WERI-Rb-1 (cell line): ENCODE data around the gene NRF1.
A peak's percentile ranks its signal among the peaks of the same experiment; 100 is the strongest.

Source experiments
- DNase-seq: peaks from one replicate; pipeline ENCODE4 v3.0.0-alpha.2; 2020
- H3K27ac ChIP-seq: fragments of 250-450 bp; sonication (Bioruptor Pico); 2 replicates; pipeline ENCODE4 v1.5.1; 2020; ENCODE audit warnings: mild to moderate bottlenecking, moderate library complexity
- H3K27me3 ChIP-seq: fragments of 250-450 bp; sonication (Bioruptor Pico); 2 replicates; pipeline ENCODE4 v1.5.1; 2021; ENCODE audit warnings: mild to moderate bottlenecking, low read depth, moderate library complexity; ENCODE audit not compliant: insufficient read depth, severe bottlenecking
- H3K36me3 ChIP-seq: fragments of 250-450 bp; sonication (Bioruptor Pico); 2 replicates; pipeline ENCODE4 v1.5.1; 2020; ENCODE audit warnings: mild to moderate bottlenecking, moderate library complexity
- H3K4me3 ChIP-seq: 2 replicates; pipeline ENCODE4 v1.5.1; 2011; ENCODE audit warnings: low read depth, mild to moderate bottlenecking, control low read depth, low read length
- H3K9me3 ChIP-seq: fragments of 250-450 bp; sonication (Bioruptor Pico); 2 replicates; pipeline ENCODE4 v1.5.1; 2021; ENCODE audit warnings: mild to moderate bottlenecking, moderate library complexity; ENCODE audit not compliant: severe bottlenecking
- CTCF ChIP-seq: IDR thresholded peaks from 2 replicates; pipeline ENCODE4 v1.5.1; 2011; ENCODE audit warnings: low read depth, mild to moderate bottlenecking, control low read depth, inconsistent platforms, low read length

The NRF1 gene

GRCh38 chr7:129604713-129605437 lies 6.6 kb upstream of the NRF1 start:
- DNase-seq = no peak
- Histone ChIP-seq H3K36me3 (peaks cover 16% of the 10 kb centered on the region), H3K4me3 (no peak overlapping the region), H3K27me3 (no peaks in the 10 kb centered on the region), H3K27ac (no peak overlapping the region), H3K9me3 (no peaks in the 10 kb centered on the region)
- no peak for TF ChIP-seq CTCF

- peaks cover 22% of the 10 kb centered on the region for H3K36me3 ChIP-seq
- no peak for TF ChIP-seq CTCF
- H3K27me3 ChIP-seq = no peaks in the 10 kb centered on the region
- no peaks in the 10 kb centered on the region for H3K9me3 ChIP-seq
- DNase-seq = no peak
- no peak overlapping the region for H3K27ac ChIP-seq
- no peak overlapping the region for H3K4me3 ChIP-seq
These were observed 5.4 kb upstream of the NRF1 start for GRCh38 chr7:129605960-129606614.

- TF ChIP-seq CTCF = no peak
- Histone ChIP-seq H3K27ac (no peak overlapping the region), H3K9me3 (no peaks in the 10 kb centered on the region), H3K27me3 (no peaks in the 10 kb centered on the region), H3K4me3 (no peak overlapping the region), H3K36me3 (peaks cover 25% of the 10 kb centered on the region)
- no peak for DNase-seq
These were observed 4.7 kb upstream of the NRF1 start for GRCh38 chr7:129606803-129607202.

- DNase-seq = peak; percentile 55
- no peaks in the 10 kb centered on the region for H3K9me3 ChIP-seq
- H3K36me3 ChIP-seq = peaks cover 25% of the 10 kb centered on the region
- TF ChIP-seq CTCF = peak; percentile 89
- no peak overlapping the region for H3K4me3 ChIP-seq
- no peaks in the 10 kb centered on the region for H3K27me3 ChIP-seq
- H3K27ac ChIP-seq = no peak overlapping the region
These were observed 3.9 kb upstream of the NRF1 start for GRCh38 chr7:129607471-129608120.

GRCh38 chr7:129609666-129610065 lies 1.9 kb upstream of the NRF1 start:
- H3K36me3 ChIP-seq = peaks cover 25% of the 10 kb centered on the region
- DNase-seq = no peak
- no peak overlapping the region for H3K27ac ChIP-seq
- no peak overlapping the region for H3K4me3 ChIP-seq
- TF ChIP-seq CTCF = no peak
- H3K27me3 ChIP-seq = no peaks in the 10 kb centered on the region
- H3K9me3 ChIP-seq = no peaks in the 10 kb centered on the region
